H1 (cell line): ENCODE data around the gene TMCO2.

Source experiments
- EZH2 ChIP-seq: fragments of 200-600 bp; sonication (generic); IDR thresholded peaks from 2 replicates; pipeline ENCODE4 v1.7.1; 2012; ENCODE audit warnings: low read depth, mild to moderate bottlenecking, moderate library complexity, low read length, inconsistent platforms; ENCODE audit not compliant: severe bottlenecking
- FOSL1 ChIP-seq: IDR thresholded peaks from 2 replicates; pipeline ENCODE4 v1.6.1; 2011; ENCODE audit warnings: mild to moderate bottlenecking, low read depth, low read length, moderate library complexity; ENCODE audit not compliant: insufficient read depth
- POLR2A ChIP-seq, 2 experiments: IDR thresholded peaks; 1 replicate in 1 of 2; 2 replicates in 1 of 2; pipeline ENCODE4 v1.6.1; 2011; ENCODE audit warnings: low read depth in 2 of 2, low read length in 2 of 2, mild to moderate bottlenecking in 2 of 2; ENCODE audit errors: control extremely low read depth in 1 of 2
- SIN3A ChIP-seq, 2 experiments: IDR thresholded peaks in 1 of 2; conservative IDR thresholded peaks in 1 of 2; 2 replicates each; pipeline ENCODE4 v1.6.1; 2011 to 2012; ENCODE audit warnings: low read length in 2 of 2, improper control_type of control experiment in 1 of 2, low read depth in 1 of 2, mild to moderate bottlenecking in 1 of 2
- TAF1 ChIP-seq: IDR thresholded peaks from 2 replicates; pipeline ENCODE4 v1.6.1; 2011; ENCODE audit warnings: mild to moderate bottlenecking, low read depth, low read length
- YY1 ChIP-seq: IDR thresholded peaks from 2 replicates; pipeline ENCODE4 v1.6.1; 2011; ENCODE audit warnings: low read depth, mild to moderate bottlenecking, low read length
- TF ChIP-seq, protein P1 (sequence below), 3 experiments: IDR thresholded peaks; 1 replicate in 2 of 3; 2 replicates in 1 of 3; pipeline versions ENCODE4 v1.5.1 to v1.6.1; 2011; ENCODE audit warnings: low read length in 3 of 3, mild to moderate bottlenecking in 3 of 3, inconsistent platforms in 2 of 3, low read depth in 1 of 3, moderate library complexity in 1 of 3; ENCODE audit not compliant: insufficient read depth in 1 of 3; ENCODE audit errors: control extremely low read depth in 1 of 3

DNA sequence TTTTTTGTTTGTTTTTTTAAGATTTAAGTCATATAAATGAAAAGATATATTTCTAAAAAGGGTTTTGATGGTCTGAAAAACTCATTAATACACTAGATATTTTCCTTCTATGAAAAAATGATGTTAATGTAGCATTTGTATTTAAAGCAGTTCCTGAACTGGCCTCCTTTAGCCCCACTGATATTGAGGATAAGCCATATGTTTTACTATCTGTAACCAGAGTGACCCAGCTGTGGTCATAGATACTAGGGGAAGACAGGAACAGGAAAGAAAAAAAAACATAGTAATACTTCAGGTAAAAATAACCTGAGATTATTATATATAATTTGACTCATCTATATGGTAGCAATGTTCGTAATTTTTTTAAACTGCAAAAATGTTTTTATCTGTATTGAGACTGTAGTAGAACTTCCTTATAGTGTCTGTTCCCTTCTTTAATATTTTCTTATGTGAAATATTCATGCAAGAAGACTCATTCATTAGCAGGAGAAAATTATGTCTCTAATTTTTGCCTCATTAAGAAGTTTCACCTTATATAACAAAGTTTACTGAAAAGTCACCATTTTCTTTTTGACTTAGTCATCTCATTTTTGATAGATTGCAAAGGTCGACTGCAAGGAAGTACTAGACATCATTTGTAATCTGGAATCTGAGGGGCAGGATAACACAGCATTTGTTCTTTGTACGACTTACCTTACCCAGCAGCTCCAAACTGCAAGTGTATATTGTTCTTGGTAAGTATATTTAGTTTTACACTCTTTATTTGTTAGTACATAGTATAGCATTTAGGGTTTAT, 25.6 kb upstream of the TMCO2 start:
- TF ChIP-seq SIN3A (conservative IDR thresholded peaks at IDR 0.05 in 1 of 2, IDR thresholded peaks at IDR 0.05 in 1 of 2; ENCODE audit: low read depth in 1 of 2, low read length in 2 of 2), result no peak
- no peak for TF ChIP-seq TAF1
- TF ChIP-seq, protein P1, sequence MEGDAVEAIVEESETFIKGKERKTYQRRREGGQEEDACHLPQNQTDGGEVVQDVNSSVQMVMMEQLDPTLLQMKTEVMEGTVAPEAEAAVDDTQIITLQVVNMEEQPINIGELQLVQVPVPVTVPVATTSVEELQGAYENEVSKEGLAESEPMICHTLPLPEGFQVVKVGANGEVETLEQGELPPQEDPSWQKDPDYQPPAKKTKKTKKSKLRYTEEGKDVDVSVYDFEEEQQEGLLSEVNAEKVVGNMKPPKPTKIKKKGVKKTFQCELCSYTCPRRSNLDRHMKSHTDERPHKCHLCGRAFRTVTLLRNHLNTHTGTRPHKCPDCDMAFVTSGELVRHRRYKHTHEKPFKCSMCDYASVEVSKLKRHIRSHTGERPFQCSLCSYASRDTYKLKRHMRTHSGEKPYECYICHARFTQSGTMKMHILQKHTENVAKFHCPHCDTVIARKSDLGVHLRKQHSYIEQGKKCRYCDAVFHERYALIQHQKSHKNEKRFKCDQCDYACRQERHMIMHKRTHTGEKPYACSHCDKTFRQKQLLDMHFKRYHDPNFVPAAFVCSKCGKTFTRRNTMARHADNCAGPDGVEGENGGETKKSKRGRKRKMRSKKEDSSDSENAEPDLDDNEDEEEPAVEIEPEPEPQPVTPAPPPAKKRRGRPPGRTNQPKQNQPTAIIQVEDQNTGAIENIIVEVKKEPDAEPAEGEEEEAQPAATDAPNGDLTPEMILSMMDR (IDR thresholded peaks at IDR 0.05; ENCODE audit: control extremely low read depth in 1 of 3, insufficient read depth in 1 of 3, low read depth in 1 of 3, low read length in 3 of 3), result no peak
- no peak for TF ChIP-seq POLR2A (IDR thresholded peaks at IDR 0.05; ENCODE audit: control extremely low read depth in 1 of 2, low read depth in 2 of 2, low read length in 2 of 2)
- no peak for TF ChIP-seq YY1
- TF ChIP-seq EZH2, result no peak
- TF ChIP-seq FOSL1, result no peak
